Pulmonary artery endothelial cell (primary cell): Measurements from ENCODE around the gene DOCK1. TPM values are rescaled to one million over a fixed set of nuclear protein-coding genes. Genes with fewer than 3 reads are reported as not detected.

ENCODE experiments used
- DNase-seq: peaks from one replicate; pipeline ENCODE4 v3.0.0-alpha.2; 2011; ENCODE audit warnings: low read depth, low spot score
- total RNA-seq: library from RNA; depleted of rRNA; stranded (reverse); fragments of >200 nt; gene quantifications from 2 replicates; pipeline ENCODE4 v1.2.3, GENCODE V29; 2014

Gene DOCK1
- total RNA-seq, 1 donor from 2014 or later = 74.0 TPM

DNA sequence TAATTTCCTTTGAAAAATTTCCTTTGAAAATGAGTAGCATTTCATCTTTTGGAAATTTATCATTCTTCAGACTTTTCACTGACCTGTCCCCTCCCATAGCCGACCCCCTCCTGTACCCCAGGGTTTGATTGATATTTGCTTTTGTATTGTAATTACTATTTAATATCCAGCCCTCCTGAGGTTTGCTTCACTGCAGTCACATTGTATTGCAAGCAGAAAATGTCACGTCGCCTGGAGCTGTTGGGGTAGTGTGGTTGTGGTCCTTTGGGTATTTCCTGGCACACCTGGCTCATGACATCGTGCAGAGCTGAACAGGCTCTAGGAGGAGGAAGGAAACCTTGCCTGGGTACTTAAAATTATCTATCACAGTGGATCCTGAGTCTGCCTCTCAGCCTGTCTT, 175.1 kb downstream of the DOCK1 start:
- DNase-seq = no peak

- DNase-seq = peak; percentile 41
Observed at GRCh38 chr10:127081851-127082345, 176.7 kb downstream of the DOCK1 start.

GRCh38 chr10:127082651-127083050, 177.4 kb downstream of the DOCK1 start:
- no peak for DNase-seq

DNA sequence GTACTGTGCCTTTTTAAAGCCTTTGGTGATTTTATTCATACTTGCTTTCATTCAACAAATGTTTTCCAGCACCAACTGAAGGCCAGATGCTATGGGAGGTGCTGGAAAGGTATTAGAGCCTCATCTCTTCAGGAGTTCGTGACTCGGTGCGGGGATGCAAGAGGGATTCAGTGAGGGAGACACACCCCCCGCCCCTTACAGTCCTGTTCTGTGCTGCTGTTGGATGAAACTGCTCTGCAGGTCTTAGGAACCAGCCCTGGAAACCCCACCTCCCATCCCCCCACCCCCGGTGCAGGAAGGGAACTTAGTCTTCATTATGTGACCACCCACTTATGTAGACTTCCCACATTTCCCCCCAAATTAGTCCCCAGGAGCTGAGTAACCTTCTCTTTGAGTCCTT, 180.7 kb downstream of the DOCK1 start:
- no peak for DNase-seq

DNA sequence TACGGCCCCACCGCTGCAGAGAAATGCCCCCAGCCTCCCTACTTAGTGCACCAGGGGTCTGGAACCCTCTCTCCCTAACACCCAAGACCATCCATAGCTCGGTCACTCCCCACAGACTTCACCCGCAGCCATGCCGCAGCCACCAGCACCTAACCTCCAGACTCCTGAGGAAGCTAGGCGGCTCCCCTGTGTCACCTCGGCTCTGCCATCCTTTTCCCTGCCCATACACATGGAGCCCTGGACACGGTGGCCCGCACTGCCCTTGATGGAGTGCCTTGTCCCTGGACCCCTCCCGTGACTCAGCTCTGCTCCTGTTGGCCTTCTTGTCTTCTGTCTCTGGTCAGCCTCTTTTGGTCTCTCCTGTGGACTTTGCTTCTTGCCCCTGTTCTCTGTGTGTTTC, 183.7 kb downstream of the DOCK1 start:
- no peak for DNase-seq

GRCh38 chr10:127089446-127089845, 184.2 kb downstream of the DOCK1 start:
- no peak for DNase-seq

DNA sequence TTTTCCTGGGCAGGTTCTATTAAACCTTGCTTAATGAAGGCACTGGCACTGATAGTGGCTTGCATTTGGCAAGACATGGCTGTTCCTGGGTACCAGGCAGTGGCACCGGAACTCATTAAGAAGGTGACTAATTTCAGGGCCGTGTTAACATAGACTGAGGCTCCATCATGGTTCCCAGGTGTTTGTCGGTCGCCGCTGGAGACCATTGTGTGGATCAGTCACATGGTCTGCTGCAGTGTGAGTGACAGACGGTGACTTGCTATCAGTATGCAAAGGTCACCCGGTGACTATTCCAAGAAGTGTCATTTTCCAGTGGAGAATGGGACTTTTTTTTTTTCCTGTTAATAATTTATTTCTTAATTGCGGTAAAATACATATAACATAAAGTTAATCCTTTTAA, 184.9 kb downstream of the DOCK1 start:
- DNase-seq = no peak

DNA sequence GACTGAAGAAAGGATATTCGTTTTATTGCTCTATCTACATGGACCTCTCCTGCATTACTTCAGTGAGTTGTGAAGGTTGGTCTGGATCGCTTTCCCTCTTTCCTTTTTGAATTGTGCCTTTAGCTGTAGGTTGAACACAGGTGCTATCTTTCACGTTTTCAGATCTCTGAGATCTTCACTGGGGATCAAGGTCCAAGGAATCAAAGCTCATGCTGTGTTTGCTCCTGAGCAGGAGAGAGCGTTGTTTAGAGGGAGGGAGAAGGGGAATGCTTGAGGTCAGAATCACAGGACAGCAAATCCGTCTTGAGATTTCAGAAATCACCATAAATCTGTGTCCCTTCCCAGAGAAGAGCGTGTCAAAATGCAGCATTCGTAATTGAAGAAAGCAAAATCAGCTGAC, 186.1 kb downstream of the DOCK1 start:
- DNase-seq = no peak

DNA sequence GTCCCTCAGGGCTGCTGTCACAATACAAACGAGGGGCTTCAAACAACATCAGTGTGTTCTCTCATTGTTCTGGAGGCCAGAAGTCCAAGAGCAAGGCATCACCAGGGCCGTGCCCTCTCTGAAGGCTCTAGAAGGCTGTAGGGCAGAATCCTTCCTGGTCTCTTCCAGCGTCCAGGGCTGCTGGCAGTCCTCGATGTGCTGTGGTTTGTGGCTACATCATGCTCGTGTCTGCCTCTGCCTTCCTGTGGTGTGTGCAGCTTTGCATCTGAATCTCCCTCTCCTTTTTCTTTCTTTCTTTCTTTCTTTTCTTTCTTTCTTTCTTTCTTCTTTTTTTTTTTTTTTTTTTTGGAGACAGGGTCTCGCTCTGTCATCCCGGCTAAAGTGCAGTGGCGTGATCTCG, 187.7 kb downstream of the DOCK1 start:
- DNase-seq = no peak

DNA sequence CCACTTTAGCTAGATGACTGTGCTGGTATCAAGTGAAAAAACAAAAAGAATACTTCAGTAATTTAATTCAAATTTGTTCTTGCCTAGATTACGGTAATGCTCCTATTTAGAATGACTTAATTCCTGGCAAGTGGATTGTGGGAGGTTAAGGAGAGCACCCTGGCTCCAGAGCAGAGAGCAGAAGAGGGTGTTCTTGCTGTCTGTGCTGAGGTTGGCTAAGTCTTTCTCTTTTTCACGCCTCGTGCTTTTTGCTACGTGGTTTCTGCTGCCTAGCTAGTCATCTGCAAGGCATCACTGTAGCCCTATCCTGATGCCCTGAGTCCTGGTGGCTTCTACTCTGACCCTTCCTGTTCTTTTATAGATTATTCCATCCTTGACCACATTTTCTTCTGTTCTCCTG, 189.8 kb downstream of the DOCK1 start:
- no peak for DNase-seq

DNA sequence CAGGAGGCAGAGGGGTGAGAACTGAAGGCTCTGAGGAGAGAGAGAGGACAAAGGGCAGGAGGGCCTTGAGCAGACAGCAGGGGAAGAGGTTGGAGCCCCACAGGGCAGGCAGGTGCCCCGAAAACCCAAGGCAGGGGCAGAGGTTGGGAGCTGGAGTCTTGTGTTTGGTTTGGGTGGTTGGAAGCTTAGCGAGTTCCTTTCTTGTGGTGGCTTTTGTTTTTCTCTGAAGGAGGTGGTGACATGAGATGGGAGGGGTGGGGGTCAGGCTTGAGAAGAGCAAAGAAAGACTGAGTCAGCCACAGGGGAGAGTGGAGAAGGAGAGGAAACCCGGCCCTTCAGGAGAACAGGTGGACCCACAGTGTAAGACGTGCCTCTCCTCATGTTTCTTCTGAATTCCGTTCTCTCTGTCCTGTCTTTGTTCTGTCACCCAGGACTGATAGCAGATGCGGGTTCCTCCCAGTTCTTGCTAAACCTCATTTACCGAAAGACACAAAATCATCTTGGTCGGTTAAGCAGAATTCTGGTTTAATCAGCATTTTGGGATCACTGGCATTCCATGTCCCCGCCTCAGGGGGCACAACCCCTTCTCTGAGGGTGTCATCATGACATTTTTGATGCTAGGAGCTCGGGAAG, 195.9 kb downstream of the DOCK1 start:
- DNase-seq = no peak

DNA sequence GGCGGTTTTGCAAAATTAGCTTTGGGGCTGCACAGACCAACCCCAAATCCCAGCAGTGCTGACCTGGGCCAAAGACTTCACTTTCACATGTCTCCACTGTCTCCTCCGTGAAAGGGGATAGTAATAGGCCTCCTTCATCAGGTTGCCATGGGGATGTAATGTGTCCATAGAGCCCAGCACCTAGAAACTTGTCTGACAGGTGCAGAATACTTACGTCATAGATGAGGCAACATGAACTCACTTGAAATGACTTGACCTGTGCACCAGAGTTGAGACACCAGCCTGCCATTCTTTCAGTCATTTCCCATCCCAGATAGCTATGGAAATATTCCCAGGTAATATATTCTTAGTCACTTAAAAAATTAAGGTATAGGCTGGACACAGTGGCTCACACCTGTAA, 196.9 kb downstream of the DOCK1 start:
- no peak for DNase-seq

DNA sequence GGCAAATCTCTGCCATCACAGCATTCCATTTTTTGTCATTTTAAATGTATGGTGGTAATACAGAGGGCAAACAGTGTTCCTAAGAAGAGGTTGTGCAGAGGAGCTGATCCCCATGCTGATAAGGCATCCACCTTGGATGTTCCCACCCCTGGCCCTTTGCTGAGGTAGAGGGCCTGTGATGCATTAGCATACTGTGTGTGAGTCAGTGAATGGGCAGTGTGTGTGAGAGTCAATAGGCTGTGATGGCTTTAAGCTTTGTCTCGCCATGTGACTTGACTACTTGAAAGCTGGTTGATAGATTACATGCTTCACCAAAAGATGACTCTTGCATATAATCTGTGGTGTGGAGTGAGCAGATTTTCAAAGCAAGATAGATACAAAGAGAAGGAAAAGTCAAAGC, 209.9 kb downstream of the DOCK1 start:
- no peak for DNase-seq

- peak; percentile 29 for DNase-seq
Observed at GRCh38 chr10:127117125-127117524, 211.9 kb downstream of the DOCK1 start.

DNA sequence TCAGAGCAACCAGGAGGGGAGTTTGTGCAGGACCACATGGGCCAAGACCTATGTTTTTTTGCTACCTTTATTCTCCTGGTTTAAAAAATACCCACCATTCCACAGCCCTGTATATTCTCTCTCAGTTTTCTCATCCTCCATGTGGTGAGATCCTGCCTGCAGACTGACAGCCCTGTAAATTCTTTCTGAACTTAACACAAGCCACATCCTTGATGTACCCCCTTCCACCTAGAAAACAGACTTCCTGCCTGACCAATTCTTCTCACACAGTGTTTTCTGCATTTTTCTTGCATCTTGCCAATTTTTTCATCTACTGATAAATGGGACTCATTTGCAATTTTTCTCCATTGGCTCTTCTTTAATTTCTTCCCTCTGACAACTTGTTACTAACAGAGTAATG, 212.8 kb downstream of the DOCK1 start:
- no peak for DNase-seq

GRCh38 chr10:127119936-127120335, 214.7 kb downstream of the DOCK1 start:
- DNase-seq = no peak

GRCh38 chr10:127122831-127123230, 217.6 kb downstream of the DOCK1 start:
- DNase-seq = no peak

DNA sequence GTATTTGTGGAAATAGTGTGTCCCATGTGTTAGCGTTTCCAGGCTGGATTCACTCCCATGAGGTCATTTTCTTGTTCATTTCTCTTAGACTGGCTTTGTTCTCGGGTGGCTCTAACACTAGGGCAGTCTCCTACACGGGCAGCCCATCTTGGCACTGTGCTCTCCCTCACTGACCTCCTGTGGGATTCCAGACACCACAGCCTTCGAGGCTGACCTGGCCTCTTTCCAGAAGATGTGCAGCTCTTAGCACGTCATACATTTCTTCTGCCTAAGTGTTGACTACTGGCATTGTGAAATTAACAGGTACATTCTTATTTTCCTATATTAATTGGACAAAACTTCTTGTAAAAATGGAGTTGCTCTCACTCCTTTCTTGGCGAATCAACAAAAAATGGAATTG, 218.4 kb downstream of the DOCK1 start:
- no peak for DNase-seq

- DNase-seq = no peak
Observed at GRCh38 chr10:127125331-127125730, 220.1 kb downstream of the DOCK1 start.

GRCh38 chr10:127127822-127128221, 222.6 kb downstream of the DOCK1 start:
- DNase-seq = no peak

DNA sequence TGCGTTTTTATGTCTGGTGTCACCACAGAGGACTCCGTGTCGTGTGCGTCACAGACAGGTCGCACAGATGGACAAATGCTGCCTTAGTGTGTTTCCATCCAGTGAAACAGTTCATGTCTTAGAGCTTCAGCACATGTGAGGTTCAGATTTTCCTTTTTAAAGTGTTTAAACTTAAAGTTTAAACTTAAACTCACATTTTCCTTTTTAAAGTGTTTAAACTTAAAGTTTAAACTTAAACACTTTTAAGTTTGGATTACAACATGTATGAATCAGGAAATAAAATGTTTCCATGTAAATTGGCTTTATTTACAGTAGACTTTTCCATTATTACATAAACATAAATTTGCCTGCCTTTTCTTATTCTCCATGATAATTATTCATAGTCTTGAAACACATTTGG, 223.9 kb downstream of the DOCK1 start:
- DNase-seq = no peak

- no peak for DNase-seq
Observed at GRCh38 chr10:127132451-127132850, 227.2 kb downstream of the DOCK1 start.

DNA sequence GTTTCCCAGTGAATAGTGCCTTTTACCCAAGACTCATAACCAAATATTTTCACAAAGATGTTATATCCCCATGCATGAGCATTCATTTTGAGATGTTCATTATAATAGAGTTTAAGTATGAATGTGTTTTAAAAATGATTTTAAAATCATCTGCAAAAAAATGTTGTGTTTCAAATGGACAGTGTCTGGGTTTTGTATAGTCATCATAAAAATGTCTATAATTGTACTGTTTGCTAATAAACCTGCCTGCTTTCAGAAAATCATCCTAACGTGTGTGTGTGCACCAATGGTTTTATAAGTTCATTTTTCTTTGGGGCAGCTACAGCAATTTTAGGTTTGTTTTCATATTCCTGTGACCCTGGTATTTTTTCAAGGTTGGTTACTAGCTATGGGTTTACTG, 228.0 kb downstream of the DOCK1 start:
- no peak for DNase-seq
